CD4-positive, alpha-beta T cell treated with Interleukin-4 for 4 hours (primary cell): ENCODE data around the gene C2orf68.
"Not testable (repeated sequence)": the region's sequence is repeated elsewhere in the genome, so short reads cannot be mapped to it uniquely, and the experiment has no call there.

ENCODE experiments used
- DNase-seq: peaks from one replicate; pipeline ENCODE4 v3.0.0-alpha.2; 2020

Gene C2orf68

DNA sequence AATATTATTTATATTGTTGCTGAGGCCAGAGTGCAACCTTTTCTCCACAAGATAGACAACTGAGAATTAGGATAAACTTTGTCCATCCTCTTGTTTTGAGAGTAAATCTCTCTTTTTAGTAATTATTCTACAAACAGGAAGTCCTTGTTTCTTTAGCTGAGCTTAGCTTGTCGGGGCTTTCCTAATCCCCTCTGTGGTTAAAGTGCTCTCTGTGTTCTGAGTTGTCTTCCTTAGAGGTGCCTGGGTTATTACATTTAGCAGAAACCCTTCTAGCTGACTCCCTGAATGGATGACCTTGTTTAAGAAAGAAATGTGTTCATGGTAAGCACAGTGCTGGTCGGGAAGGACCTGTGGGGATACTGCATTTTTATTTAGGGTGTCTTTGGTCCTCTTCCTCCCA is 16.8 kb upstream of the C2orf68 start:
- peak; percentile 21 for DNase-seq

DNA sequence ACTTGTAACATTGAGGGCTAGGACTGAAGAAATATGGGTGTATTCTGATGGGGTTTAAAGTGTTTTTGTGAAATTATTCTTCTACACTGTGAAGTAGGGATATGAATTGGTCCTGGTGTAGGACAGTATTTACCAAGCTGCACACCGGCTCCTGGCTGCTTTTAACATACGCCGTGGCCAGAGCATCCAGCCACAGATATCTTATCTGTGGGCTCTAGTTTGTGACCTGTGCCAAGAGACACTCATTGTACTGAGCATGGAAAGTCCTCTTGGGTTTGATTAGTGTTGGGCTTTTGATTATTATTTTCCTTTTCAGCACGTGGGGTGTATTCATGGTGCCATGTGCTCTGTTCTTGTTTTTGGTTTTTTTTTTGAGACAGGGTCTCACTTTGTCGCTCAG is 12.1 kb upstream of the C2orf68 start:
- no peak for DNase-seq

DNA sequence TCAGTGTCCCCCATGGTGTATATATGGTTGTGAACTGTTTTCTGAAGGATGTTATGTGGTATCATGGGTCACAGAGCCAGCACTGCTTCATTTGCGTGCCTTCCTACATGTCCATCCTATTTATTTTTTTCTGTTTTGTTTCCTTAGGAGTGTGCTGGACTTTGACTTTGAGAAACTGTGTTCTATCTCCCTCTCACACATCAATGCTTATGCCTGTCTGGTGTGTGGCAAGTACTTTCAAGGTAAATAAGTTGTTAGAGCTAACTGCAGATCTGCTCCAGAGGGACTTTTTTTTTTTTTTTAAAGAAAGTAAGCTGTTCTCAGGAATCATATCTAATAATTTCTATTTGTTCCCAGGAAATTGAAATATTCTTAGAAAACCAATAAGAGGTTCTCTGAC is 9.5 kb upstream of the C2orf68 start:
- no peak for DNase-seq

DNA sequence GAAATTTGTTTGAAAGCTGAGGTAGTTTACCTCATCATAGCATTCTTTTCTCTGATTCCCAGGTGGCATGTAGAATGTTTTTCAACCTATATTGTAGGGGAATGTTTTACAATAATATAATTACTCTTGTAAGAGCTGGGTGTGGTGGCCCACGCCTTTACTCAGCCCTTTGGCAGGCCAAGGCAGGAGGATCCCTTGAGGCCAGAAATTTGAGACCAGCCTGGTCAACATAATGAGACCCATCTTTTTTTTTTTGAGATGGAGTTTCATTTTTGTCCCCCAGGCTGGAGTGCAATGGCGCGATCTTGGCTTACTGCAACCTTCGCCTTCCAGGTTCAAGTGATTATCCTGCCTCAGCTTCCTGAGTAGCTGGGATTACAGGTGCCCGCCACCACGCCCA is 7.8 kb upstream of the C2orf68 start:
- DNase-seq = no peak

DNA sequence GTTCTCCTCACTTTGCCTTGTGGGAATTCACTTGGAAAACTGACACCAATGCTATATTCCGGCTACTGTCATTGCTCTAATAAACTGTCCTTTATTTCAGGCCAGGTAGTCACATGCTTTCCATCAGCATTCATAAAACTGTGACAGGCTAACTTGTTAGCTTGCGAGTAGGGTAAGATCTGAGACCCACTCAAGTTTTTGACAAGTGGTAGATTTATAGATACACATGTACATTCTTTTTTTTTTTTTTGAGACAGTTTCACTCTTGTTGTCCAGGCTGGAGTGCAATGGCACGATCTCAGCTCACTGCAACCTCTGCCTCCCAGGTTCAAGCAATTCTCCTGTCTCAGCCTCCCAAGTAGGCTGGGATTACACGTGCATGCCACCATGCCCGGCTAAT is 5.9 kb upstream of the C2orf68 start:
- DNase-seq = not testable (repeated sequence)

DNA sequence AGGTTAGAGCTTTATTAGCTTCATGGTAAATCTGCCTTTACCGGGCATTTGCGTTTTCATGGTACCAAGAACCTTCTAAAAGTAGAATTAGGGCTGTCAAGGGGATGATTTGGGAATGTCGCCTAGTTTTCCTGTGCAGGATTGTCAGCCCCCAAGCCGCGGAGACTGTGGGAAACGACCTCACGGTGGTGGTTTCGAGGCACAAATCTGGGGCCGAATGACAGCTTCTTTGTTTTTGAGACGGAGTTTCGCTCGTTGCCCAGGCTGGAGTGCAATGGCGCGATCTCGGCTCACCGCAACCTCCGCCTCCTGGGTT is 3.5 kb upstream of the C2orf68 start:
- DNase-seq = no peak

DNA sequence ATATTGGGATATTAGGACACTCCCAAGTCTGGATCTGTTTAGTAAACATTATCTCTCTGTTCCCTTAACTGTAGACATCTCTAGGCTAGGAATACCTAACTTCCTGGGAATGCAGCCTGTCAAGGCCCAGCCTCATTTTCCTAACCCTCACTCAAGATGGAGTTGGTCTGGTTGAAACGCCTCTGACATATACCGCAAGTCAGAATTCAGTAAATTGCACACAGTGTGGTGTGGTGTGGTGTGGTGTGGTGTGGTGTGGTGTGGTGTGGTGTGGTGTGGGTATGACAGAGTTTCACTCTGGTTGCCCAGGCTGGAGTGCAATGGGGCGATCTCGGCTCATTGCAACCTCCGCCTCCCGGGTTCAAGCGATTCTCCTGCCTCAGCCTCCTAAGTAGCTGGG is 2.9 kb upstream of the C2orf68 start:
- not testable (repeated sequence) for DNase-seq

DNA sequence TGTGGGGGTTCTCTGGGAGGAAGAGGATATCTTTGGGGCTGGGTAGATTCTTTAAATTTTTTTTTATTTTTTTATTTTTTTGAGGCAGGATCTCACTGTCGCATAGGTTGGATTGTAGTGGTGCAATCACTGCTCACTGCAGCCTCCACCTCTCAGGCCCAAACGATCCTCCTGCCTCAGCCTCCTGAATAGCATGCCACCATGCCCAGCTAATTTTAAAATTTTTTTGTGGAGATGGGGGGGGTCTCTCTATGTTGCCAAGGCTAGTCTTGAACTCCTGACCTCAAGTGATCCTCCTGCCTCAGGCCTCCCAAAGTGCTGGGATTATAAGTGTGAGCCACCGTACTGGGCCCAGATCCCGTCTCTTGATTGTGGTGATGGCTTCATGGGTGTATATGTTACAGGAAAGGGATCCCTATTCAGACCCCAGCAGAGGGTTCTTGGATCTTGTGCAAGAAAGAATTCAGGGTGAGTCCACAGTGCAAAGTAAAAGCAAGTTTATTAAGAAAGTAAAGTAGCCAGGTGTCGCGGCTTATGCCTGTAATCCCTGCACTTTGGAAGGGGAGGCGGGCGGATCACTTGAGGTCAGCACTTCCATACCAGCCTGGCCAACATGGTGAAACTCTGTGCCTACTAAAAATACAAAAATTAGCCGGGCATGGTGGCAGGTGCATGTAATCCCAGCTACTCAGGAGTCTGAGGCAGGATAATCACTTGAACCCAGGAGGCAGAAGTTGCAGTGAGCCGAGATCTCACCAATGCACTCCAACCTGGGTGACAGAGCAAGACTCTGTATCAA is 2.0 kb upstream of the C2orf68 start:
- no peak for DNase-seq

DNA sequence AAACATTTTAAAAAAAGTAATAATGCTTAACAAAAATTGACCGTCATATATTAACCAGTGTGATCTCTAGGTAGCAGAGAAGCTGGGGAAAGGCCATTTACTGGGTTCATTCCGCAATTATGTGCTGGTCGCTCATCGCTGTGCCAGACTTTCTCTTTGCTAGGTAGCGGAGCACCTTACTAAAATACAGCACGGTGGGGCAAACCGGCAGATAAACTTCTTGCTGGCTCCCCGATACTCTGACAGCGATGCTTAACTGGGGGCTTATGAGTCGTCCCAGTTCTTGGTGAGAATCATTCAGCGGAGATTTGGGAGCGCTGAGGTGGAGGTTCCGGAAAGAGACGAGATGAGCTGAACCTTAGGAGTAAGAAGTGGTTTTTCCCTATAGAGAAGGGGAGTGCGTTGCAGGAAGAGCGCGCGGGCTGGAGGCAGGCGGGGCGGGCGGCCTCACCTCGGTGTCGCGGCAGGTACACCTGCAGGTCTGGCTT is 605 bp downstream of the C2orf68 start:
- no peak for DNase-seq

DNA sequence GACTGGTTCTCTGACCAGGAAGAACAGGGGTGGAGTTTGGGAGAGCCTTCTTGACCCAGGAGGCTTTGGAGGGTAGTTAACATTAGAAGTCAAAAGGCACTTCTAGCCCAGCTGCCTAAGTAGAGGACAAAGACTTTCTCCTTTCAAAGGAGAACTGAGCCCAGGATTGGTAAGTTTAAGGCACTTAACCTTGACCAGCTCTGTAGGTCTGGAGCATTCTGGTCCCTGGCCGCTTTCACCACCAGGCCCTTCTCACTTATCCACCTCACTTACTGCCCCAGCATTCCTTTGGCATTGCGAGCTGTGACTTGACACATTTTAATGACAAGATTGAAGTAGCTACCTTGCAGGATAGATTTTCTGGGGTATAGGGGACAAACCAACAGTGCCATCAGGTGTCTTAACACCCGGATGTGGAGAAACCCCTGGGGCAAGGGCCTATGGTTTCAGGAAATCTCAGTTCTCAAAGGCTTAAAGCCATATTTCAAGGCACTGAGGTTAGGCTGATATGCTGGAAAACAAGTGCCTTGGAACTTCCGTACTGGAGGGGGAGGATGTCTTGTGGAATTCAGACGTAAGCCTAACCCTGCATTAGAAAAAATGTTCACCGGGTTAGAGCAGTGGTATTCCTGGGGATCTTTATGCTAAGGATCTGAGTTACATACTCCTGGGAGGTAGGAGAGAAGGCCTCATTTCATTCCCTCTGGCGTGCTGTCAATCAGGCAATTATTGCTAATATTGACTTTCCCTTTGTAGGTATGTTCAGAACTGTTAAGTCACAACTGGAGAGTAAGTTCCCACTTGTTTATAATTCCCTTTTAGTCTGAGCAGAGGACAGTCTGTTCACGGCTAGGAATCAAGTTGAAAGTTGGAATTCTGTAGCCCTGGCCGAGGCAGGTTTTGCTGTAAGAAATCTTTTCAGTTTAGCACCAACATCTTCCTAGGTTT is 4.3 kb downstream of the C2orf68 start:
- no peak for DNase-seq

DNA sequence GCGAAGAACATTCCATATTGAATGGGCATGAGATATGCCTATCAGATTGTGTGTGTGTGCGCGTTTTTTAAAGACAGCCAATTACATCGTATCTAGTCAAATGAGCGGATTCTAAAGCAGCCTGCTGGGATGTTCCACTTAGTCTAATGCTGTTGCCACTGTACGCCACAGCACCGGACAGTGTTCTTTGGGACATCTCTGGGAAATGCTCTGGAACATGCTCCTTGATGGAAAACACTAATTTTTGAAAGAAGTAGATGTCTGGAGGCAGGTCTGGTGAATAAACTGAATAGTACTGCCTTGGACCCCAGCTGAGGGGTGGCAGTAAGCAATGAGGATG is 5.8 kb downstream of the C2orf68 start:
- no peak for DNase-seq

DNA sequence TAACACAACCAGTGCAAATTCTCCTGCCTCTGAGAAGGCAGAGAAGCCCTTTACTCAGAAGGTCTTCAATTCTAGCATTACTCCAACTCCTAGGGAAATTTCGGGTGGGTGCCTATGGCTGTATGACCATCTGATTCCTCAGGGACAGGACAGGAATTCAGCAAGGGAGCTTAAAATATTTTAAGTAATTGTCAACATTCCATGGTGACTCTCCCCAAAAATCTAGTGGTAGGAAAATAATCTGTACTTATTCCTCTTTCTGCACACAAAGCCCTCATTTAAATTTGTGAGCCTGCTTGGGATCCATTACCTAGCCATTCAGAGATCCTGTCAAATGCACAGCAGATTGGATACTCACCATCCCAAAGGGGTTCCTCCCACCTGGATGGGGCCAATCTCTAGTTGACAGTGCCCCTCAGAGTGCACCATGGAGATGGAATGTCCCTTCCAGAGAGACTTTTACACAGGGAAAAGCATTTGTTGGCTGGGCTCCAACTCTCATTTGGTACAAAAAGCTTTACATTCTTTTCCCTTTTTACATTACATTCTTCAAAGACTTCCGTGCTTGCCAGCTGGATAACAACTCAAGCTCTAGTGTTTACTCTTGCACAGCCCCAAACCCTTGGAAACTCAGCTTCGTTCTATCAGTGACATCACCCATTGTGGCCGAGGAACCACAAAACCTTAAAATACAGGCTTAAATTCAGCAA is 6.3 kb downstream of the C2orf68 start:
- DNase-seq = no peak

DNA sequence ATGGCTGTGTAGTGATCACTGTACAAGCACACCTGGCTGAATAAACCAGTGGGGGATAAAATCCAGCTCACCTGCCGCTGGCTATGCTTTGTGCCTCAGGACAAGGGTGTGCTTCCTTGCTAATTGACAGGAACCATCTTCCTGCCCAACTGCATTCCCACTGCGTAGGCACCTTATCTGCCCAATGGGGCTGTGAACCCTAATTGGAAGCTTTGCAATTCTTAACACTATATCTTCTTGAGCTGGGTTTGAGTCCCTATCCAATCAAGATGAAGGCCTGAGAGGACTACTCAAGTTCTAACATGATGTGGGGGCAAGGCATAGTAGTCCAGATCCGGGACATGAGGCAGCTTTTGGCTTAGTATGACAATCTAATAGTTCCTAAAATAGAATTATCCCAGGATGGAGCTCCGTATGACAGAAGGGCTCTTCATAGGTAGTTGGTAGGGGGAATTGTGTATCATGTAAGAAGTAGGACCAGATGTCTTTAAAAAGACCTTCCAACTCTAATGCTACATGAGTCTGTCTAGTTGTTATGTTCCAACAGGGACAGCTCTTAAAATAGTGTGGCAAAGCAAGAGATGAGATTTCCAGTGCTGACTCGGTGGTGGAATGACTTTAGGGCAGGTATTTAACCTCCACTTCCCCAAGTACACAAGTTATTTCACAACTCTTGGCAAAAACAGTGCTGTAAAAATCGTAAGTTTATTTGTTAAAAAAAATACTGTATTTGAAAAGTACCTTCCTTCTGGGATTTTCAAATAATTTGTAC is 7.1 kb downstream of the C2orf68 start:
- no peak for DNase-seq

DNA sequence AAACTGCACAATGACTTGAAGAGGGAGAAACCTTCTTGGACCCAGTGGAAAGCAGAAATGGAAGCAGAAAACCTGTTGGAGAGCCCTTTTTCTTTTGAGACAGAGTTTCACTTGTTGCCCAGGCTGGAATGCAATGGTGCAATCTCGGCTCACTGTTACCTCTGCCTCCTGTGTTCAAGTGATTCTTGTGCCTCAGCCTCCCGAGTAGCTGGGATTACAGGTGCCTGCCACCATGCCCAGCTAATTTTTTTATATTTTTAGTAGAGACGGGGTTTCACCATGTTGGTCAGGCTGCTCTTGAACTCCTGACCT is 7.8 kb downstream of the C2orf68 start:
- DNase-seq = not testable (repeated sequence)

DNA sequence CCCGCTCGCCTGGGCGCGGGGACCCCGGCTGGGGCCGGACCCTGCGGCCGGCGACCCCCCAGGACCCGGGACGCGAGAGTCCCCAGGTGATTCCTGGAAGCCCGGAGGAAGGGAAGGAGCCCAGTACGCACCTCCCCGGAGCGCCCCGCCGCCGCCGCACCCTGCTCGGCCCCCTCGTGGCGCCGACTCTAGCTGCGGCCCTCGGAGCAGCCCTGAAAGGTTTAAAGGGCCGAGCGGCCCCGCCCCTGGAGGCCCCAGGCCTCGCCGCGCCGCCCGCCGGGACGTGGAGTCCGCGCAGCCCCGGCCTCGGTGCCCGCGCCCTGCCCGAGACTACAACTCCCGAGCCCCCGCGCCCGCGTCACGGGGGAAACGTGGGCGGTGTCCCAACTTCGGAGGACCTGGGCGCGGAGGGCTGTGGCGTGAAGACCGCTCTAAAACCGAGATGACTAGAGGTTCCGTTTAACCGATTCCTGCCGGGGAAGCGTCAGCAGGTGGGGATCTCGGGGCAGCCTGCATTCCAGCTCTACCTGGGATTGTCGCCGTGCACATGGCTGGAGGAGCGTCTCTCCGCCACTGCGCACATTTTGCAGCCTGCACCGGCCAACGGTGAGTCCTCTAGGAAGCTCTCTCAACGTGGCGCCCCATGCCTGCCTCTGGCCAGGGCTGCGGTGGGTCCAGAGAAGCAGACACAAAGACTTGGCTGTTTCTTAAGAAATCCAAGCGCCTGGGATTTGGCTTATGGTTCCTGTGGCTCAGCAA is 9.2 kb downstream of the C2orf68 start, which contains the start of gene TMEM150A:
TSS of gene TMEM150A (minus strand) at position 223 of the 759 bp plus-strand sequence. CDS start 750 bp downstream, outside the sequence.
- DNase-seq = peak; percentile 89

DNA sequence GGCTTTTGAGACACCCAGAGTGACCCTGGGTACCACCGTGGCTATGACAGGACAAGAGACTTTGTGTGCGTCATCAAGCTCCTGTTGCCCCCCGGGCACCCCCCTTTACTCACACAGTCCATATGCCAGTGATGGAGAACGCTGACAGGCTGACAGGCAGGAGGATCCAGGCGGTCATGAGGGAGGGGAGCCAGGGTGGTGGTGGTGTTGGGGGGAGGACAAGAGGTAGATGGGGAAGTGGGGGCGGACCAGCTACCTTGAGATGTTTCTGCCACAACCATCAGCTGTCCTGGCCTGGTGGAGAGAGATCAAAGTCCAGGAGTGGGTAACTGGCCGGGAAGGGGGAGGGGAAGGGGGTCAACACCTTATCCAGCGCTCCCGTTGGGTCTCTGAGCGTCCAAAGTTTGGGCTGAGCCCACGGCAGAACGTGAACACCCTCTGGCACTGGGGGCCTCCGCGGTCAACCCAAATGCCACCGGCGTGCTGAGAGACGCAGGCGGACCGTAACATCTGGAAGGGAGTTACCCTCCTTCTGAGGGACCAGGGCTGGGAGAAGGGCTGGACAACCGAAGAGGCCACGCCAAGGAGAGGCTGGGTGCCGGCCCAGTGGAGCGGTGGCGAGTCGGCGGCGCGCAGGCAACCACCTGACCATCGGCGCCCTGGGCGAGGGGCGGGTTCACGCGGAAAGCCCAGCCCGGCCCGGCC is 9.9 kb downstream of the C2orf68 start:
- no peak for DNase-seq

DNA sequence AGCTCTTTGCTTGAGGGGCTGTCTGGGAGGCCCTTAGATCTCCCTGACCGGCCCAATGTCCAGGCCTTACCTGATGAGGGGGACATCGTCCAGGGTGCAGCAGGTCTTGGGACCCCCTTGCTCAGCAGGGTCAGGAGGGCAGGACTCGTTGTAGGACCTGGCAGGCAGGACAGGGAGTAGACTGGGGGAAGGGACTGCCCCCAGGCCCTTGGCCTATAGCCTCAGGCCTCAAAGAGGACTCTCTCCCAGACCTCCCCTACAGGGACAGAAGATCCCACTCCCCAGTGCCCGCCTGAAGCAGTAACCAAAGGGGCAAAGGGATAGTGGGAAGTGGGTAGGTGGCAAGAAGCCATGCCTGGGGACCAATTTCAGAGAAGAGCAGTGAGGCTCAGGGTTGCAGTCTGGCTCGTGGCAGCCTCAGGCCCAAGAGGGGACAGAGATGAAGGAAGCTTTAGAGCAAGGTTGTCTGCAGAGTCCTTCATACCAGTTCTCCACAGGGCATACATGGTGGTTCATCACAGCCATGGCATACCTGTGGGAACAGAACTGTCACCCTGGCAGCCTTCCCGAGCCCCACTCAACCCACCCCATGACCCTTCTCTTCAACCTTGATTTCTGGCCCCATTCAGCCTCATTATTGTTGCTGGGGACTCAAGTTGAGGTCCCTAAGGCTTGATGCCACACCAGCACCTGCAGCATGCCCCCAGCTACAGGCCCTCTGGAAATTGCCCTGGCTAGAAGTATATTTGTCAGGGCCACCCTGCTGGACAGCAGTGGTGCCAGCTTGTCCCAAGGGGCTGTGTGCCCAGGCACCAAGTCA is 10.7 kb downstream of the C2orf68 start:
- no peak for DNase-seq

DNA sequence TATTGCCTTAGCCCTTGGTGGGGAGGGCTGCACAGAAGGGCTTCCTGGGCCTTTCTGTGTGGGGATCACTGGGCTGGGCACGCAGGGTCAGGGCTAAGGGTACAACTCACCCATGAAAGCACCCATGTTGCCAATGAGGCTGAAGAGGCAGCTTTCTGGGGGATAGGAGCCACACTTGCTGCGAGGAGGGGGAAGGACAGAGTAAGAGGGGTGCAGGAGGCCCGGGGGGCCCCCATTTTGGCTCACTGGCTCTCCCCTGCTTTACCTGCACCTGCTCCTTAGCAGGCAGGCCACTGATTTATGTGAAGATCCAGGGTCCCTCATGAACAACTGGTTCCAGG is 11.7 kb downstream of the C2orf68 start:
- no peak for DNase-seq

DNA sequence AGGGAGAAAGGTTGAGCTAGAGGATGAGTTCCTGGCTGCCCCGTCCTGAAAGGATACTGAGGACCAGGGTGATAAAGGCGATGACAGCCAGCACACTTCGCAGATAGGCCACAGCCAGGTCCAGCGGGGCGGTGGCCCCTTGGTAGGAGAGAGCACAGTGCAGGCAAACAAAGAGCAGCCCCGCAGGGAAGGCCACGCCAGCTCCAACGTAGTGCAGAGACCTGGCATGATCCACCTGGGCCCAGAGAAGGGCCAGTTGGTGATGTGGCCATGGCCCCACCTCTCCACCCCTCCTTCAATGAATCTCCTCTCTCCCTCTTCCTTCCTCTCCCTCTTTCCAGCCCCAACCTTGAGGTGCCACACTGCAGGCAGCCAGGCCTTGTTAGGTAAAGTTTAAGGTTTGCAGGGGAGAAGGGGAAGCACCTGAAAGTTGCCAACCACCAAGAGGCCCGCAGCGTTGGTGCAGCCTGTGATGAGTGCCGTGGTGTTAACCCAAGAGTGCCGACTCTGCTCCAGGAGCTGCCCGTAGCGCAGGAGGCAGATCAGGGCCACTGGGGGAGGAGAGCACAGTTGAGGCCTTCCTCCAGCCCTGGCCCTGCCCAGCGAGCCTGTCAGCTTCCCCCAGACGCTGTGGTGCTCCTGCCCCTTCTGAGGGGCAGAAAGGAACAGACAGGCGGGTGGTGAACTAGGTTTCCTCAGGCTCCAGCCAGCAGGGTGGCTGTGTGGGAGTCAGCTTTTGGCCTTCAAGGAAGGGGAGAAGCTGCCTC is 12.2 kb downstream of the C2orf68 start:
- DNase-seq = no peak
